H9 (cell line): ENCODE data around the gene ASPM. TPM values are rescaled to one million over a fixed set of nuclear protein-coding genes. Genes with fewer than 3 reads are reported as not detected.

Experiments
- DNase-seq: peaks from one replicate; pipeline ENCODE4 v3.0.0-alpha.2; 2017
- H2AFZ ChIP-seq: one replicate; pipeline ENCODE4 v1.6.1; 2013; ENCODE audit warnings: mild to moderate bottlenecking, low read length, control low read depth, moderate library complexity
- H2AK5ac ChIP-seq: 2 replicates; pipeline ENCODE4 v1.6.1; 2013; ENCODE audit warnings: low read length, control low read depth, mixed read lengths; ENCODE audit not compliant: insufficient read length
- H2BK120ac ChIP-seq: one replicate; pipeline ENCODE4 v1.6.1; 2013; ENCODE audit warnings: low read depth, mild to moderate bottlenecking, low read length, control low read depth, inconsistent platforms; ENCODE audit not compliant: poor library complexity, severe bottlenecking
- H2BK12ac ChIP-seq: 2 replicates; pipeline ENCODE4 v1.6.1; 2013; ENCODE audit warnings: low read length, control low read depth, mixed read lengths, low read depth; ENCODE audit not compliant: insufficient read length
- H2BK15ac ChIP-seq: 2 replicates; pipeline ENCODE4 v1.6.1; 2013; ENCODE audit warnings: low read depth, low read length, control low read depth
- H2BK20ac ChIP-seq: one replicate; pipeline ENCODE4 v1.6.1; 2013; ENCODE audit warnings: low read depth, mild to moderate bottlenecking, low read length, control low read depth, inconsistent platforms; ENCODE audit not compliant: poor library complexity, severe bottlenecking
- H2BK5ac ChIP-seq: 2 replicates; pipeline ENCODE4 v1.6.1; 2013; ENCODE audit warnings: low read length, control low read depth, mixed read lengths; ENCODE audit not compliant: insufficient read length
- H3K14ac ChIP-seq: 2 replicates; pipeline ENCODE4 v1.6.1; 2013; ENCODE audit warnings: low read length, control low read depth; ENCODE audit not compliant: insufficient read depth
- H3K18ac ChIP-seq: 2 replicates; pipeline ENCODE4 v1.6.1; 2013; ENCODE audit warnings: low read depth, mild to moderate bottlenecking, mixed read lengths, low read length, control low read depth; ENCODE audit not compliant: insufficient read length
- H3K23ac ChIP-seq: 2 replicates; pipeline ENCODE4 v1.6.1; 2013; ENCODE audit warnings: low read length, control low read depth, mixed read lengths, low read depth; ENCODE audit not compliant: insufficient read length
- H3K23me2 ChIP-seq: 2 replicates; pipeline ENCODE4 v1.6.1; 2013; ENCODE audit warnings: low read depth, mild to moderate bottlenecking, mixed read lengths, low read length, control low read depth; ENCODE audit not compliant: insufficient read length, poor library complexity, severe bottlenecking
- H3K27ac ChIP-seq: 2 replicates; pipeline ENCODE4 v1.5.1; 2013; ENCODE audit warnings: low read length, control low read depth, mixed read lengths, low read depth; ENCODE audit not compliant: insufficient read length
- H3K27me3 ChIP-seq: 2 replicates; pipeline ENCODE4 v1.6.1; 2013; ENCODE audit warnings: low read length, control low read depth, inconsistent platforms; ENCODE audit not compliant: insufficient read depth
- H3K4ac ChIP-seq: 2 replicates; pipeline ENCODE4 v1.6.1; 2013; ENCODE audit warnings: low read depth, mild to moderate bottlenecking, control low read depth, inconsistent platforms, low read length, moderate library complexity
- H3K4me1 ChIP-seq: 2 replicates; pipeline ENCODE4 v1.6.1; 2013; ENCODE audit warnings: low read length, control low read depth, inconsistent platforms; ENCODE audit not compliant: insufficient read depth
- H3K4me2 ChIP-seq: 2 replicates; pipeline ENCODE4 v1.6.1; 2013; ENCODE audit warnings: low read length, control low read depth, mixed read lengths; ENCODE audit not compliant: insufficient read length, insufficient read depth
- H3K56ac ChIP-seq: 2 replicates; pipeline ENCODE4 v1.6.1; 2013; ENCODE audit warnings: low read depth, mild to moderate bottlenecking, mixed read lengths, low read length, control low read depth; ENCODE audit not compliant: insufficient read length
- H3K79me1 ChIP-seq: 2 replicates; pipeline ENCODE4 v1.6.1; 2013; ENCODE audit warnings: low read depth, mild to moderate bottlenecking, moderate library complexity, low read length, control low read depth, inconsistent platforms; ENCODE audit not compliant: insufficient read depth, poor library complexity, severe bottlenecking
- H3K79me2 ChIP-seq: 2 replicates; pipeline ENCODE4 v1.6.1; 2013; ENCODE audit warnings: low read length, control low read depth, inconsistent platforms; ENCODE audit not compliant: insufficient read depth
- H3K9ac ChIP-seq: 2 replicates; pipeline ENCODE4 v1.6.1; 2013; ENCODE audit warnings: low read length, control low read depth, mixed read lengths; ENCODE audit not compliant: insufficient read length; ENCODE audit errors: extremely low read depth
- H3K9me3 ChIP-seq: one replicate; pipeline ENCODE4 v1.6.1; 2013; ENCODE audit warnings: low read depth, low read length, inconsistent platforms; ENCODE audit not compliant: control insufficient read depth
- H3T11ph ChIP-seq: one replicate; pipeline ENCODE4 v1.6.1; 2013; ENCODE audit warnings: mild to moderate bottlenecking, low read length, control low read depth, inconsistent platforms
- H4K20me1 ChIP-seq: one replicate; pipeline ENCODE4 v1.6.1; 2013; ENCODE audit not compliant: control insufficient read depth, insufficient read length, insufficient read depth
- H4K5ac ChIP-seq: 2 replicates; pipeline ENCODE4 v1.6.1; 2013; ENCODE audit warnings: low read depth, mild to moderate bottlenecking, mixed read lengths, low read length, control low read depth; ENCODE audit not compliant: insufficient read length
- H4K8ac ChIP-seq: replicated peaks from 2 replicates; pipeline ENCODE4 v1.6.1; 2013; ENCODE audit warnings: low read length, control low read depth, mixed read lengths, low read depth; ENCODE audit not compliant: insufficient read length
- H4K91ac ChIP-seq: 2 replicates; pipeline ENCODE4 v1.6.1; 2013; ENCODE audit warnings: low read depth, mild to moderate bottlenecking, moderate library complexity, mixed read lengths, low read length, control low read depth; ENCODE audit not compliant: insufficient read length
- H3K27ac Mint-ChIP-seq, 3 experiments: 2 replicates in 2 of 3; 3 replicates in 1 of 3; pipeline ENCODE4 v1.8.0; 2020 to 2021; ENCODE audit warnings: mixed read lengths in 3 of 3, mild to moderate bottlenecking in 1 of 3, moderate library complexity in 1 of 3
- H3K27me3 Mint-ChIP-seq: 2 replicates; pipeline ENCODE4 v1.8.0; 2021; ENCODE audit warnings: low read depth, mild to moderate bottlenecking, moderate library complexity, mixed read lengths
- H3K36me3 Mint-ChIP-seq, 3 experiments: 2 replicates in 2 of 3; 3 replicates in 1 of 3; pipeline ENCODE4 v1.8.0; 2020 to 2021; ENCODE audit warnings: low read depth in 3 of 3, mixed read lengths in 3 of 3; ENCODE audit not compliant: insufficient read depth in 1 of 3
- H3K4me1 Mint-ChIP-seq, 2 experiments: 2 replicates each; pipeline ENCODE4 v1.8.0; 2020; ENCODE audit warnings: mixed read lengths in 2 of 2
- H3K4me3 Mint-ChIP-seq, 2 experiments: 2 replicates in 1 of 2; 3 replicates in 1 of 2; pipeline ENCODE4 v1.8.0; 2020 to 2021; ENCODE audit warnings: mild to moderate bottlenecking in 2 of 2, mixed read lengths in 2 of 2, moderate library complexity in 1 of 2
- H3K9me3 Mint-ChIP-seq, 2 experiments: 2 replicates in 1 of 2; 3 replicates in 1 of 2; pipeline ENCODE4 v1.8.0; 2020; ENCODE audit warnings: mild to moderate bottlenecking in 2 of 2, mixed read lengths in 2 of 2, moderate library complexity in 1 of 2
- CTCF ChIP-seq: fragments of 200-600 bp; sonication (generic); conservative IDR thresholded peaks from 3 replicates; pipeline ENCODE4 v1.8.0; 2021; ENCODE audit warnings: antibody characterized with exemption, mild to moderate bottlenecking
- WGBS: extraction: QIAGEN DNeasy Blood & Tissue Kit; methylation state at CpG from one replicate; pipeline ENCODE4 v1.1.7; 2013; ENCODE audit warnings: missing lambda C conversion rate, low lambda C conversion rate, mixed read lengths; ENCODE audit not compliant: insufficient read length; ENCODE audit errors: extremely low coverage; 5-methylcytosine and 5-hydroxymethylcytosine counted together
- total RNA-seq: library from RNA; stranded (reverse); gene quantifications from 2 replicates; pipeline ENCODE4 v1.2.1, GENCODE V29; 2021

ASPM gene
- total RNA-seq, 1 experiment from 2014 or later = 34.9 TPM

GRCh38 chr1:197130677-197131304 lies 15.7 kb downstream of the ASPM start:
- no peak overlapping the region for H3K9ac ChIP-seq
- H2BK15ac ChIP-seq = no peak overlapping the region
- H4K8ac ChIP-seq = no peak overlapping the region
- H3K56ac ChIP-seq = no peak overlapping the region
- H3K14ac ChIP-seq = no peak overlapping the region
- Mint-ChIP-seq H3K27me3 (no peaks in the 10 kb centered on the region), H3K4me1 (peaks cover 6 to 19% of the 10 kb centered on the region in 2 experiments), H3K4me3 (no peak overlapping the region), H3K9me3 (no peaks in the 10 kb centered on the region), H3K27ac (0 out of 7 replicates have a peak overlapping the region, but pooled peaks of 1 of the 3 experiments have one; percentile 36), H3K36me3 (peaks cover 20 to 54% (median 51%) of the 10 kb centered on the region in 3 experiments)
- no peak overlapping the region for H3T11ph ChIP-seq
- H3K18ac ChIP-seq = no peak overlapping the region
- H2BK120ac ChIP-seq = no peak overlapping the region
- no peaks in the 10 kb centered on the region for H3K9me3 ChIP-seq
- peaks cover 4% of the 10 kb centered on the region for H3K79me1 ChIP-seq
- H4K5ac ChIP-seq = no peak overlapping the region
- H2BK12ac ChIP-seq = no peak overlapping the region
- H2AFZ ChIP-seq = no peak overlapping the region
- H4K91ac ChIP-seq = no peak overlapping the region
- no peaks in the 10 kb centered on the region for H4K20me1 ChIP-seq
- no peak overlapping the region for H3K27ac ChIP-seq
- no peak overlapping the region for H2AK5ac ChIP-seq
- no peak for TF ChIP-seq CTCF
- no peak overlapping the region for H3K23ac ChIP-seq
- no peaks in the 10 kb centered on the region for H3K79me2 ChIP-seq
- no peak overlapping the region for H2BK20ac ChIP-seq
- WGBS = no CpG with 5 or more reads among the region's 2 CpGs
- H3K4me1 ChIP-seq = no peaks in the 10 kb centered on the region
- no peaks in the 10 kb centered on the region for H3K23me2 ChIP-seq
- H2BK5ac ChIP-seq = no peak overlapping the region
- no peak overlapping the region for H3K4ac ChIP-seq
- no peak for DNase-seq
- no peak overlapping the region for H3K4me2 ChIP-seq
- H3K27me3 ChIP-seq = no peaks in the 10 kb centered on the region
